Choroid plexus epithelial cell (primary cell): Measurements from ENCODE around the gene TPRA1.

ENCODE experiments used
- DNase-seq: peaks from one replicate; pipeline ENCODE4 v3.0.0-alpha.2; 2010; ENCODE audit warnings: low read depth
- H3K4me3 ChIP-seq: 2 replicates; pipeline ENCODE4 v1.5.1; 2011; ENCODE audit warnings: low read depth, mild to moderate bottlenecking, control low read depth, low read length, moderate library complexity
- CTCF ChIP-seq: conservative IDR thresholded peaks from 2 replicates; pipeline ENCODE4 v1.5.1; 2011; ENCODE audit warnings: low read depth, mild to moderate bottlenecking, control low read depth, inconsistent platforms, low read length, moderate library complexity

The TPRA1 gene

DNA sequence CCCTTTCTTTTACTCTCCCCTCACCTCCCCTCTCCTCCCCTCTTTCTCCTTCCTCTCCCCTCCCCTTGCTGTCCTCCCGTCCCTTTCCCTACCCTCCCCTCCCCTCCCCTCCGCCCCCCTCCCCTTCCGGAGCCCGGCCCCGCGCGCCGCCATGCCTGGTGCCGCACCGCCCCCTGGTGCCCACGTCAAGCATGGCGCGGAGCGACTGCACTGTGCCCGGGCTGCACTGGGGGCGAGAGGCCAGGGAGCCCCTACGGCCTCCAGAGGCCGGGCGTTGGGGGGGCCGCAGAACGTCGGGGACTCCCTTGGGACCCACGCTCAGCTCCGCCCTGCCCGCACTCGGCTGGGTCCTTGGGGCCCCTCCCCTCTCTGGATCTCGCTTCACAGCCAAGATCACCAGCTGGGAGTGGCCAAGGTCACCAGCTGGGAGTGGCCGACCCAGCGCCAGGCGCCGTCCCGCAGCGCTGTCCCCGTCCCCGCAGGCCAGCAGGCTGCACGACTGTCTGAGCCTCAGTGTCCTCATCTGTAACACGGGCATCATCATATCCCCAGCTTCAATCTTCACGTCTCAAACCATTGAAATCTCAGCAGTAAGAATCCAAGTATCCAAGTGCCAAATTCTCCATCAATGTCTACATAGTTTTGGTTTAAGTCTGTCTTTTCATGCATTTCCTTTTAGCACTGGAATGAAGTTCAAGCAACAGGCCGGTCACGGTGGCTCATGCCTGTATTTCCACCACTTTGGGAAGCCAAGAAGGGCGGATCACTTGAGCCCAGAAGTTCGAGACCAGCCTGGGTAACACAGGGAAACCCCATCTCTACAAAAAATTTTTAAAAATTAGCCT, 42.5 kb downstream of the TPRA1 start:
- TF ChIP-seq CTCF = peak; percentile 65
- peak overlapping the region; percentile 66 for H3K4me3 ChIP-seq
- peak; percentile 51 for DNase-seq

GRCh38 chr3:127546970-127547733, 43.4 kb downstream of the TPRA1 start:
- H3K4me3 ChIP-seq = peak overlapping the region; percentile 66
- no peak for DNase-seq
- no peak for TF ChIP-seq CTCF

DNA sequence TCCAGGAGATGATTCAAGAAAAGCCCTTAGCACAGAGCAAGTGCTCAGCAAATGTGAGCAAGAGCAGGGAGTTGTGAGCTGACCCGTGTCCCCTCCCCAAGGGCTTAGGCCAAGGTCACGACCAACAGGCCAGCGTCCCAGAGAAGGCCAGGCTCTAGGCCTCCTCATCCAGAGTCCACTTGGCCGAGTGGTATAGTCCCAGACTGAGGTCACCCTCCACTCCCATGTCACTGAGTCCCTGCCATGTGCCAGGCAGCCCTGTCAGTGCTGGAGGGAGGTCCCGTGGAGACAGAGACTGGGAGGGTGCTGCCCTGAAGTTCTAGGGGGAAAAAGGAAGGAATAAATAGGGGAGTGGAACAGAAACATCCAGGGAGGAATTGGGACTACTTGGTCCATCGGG, 44.0 kb downstream of the TPRA1 start:
- DNase-seq = no peak
- no peak overlapping the region for H3K4me3 ChIP-seq
- TF ChIP-seq CTCF = no peak

GRCh38 chr3:127545711-127546457, 44.6 kb downstream of the TPRA1 start:
- TF ChIP-seq CTCF = no peak
- no peak for DNase-seq
- no peak overlapping the region for H3K4me3 ChIP-seq

- no peak for TF ChIP-seq CTCF
- DNase-seq = no peak
- no peak overlapping the region for H3K4me3 ChIP-seq
Observed at GRCh38 chr3:127545216-127545615, 45.3 kb downstream of the TPRA1 start.

DNA sequence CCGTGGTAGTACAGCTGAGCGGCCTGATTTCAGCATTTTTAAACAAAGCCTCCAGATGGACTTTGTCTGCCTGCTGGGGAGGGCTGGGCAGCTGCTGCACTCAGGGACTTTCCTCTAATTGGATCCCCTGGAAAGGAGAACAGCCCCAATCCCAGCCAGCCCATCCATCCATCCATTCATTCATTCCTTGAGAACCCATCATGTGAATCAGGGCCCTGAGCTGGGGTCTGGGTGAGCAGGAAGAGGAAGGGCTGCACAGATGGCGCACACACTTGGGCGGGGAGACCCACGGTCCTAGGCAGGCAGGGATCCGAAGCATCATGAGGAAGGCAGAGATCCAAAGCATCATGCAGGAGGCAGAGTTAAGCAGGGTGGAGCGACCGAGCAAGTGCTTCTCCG, 45.7 kb downstream of the TPRA1 start:
- H3K4me3 ChIP-seq = no peak overlapping the region
- no peak for TF ChIP-seq CTCF
- DNase-seq = no peak
